ENCODE measurements around the gene MRNIP. TPM values are rescaled to one million over a fixed set of nuclear protein-coding genes. Genes with fewer than 3 reads are reported as not detected.

The MRNIP gene
- total RNA-seq, 1 experiment from 2014 or later: 31.1 TPM

GRCh38 chr5:179873588-179874110, 15.0 kb upstream of the MRNIP start:
- no peak for DNase-seq
- no peak overlapping the region for H4K8ac ChIP-seq (replicated peaks; ENCODE audit: insufficient read length, low read depth, low read length)
- H3K4me1 ChIP-seq (ENCODE audit: insufficient read depth, low read length): no peaks in the 10 kb centered on the region
- no peak overlapping the region for H4K91ac ChIP-seq (ENCODE audit: insufficient read length, low read depth, low read length)
- H3K4ac ChIP-seq (ENCODE audit: low read depth, low read length): no peak overlapping the region
- Mint-ChIP-seq H3K4me1 (peaks cover 2 to 11% of the 10 kb centered on the region in 2 experiments; a peak in 2 of 4 replicates), H3K36me3 (ENCODE audit: insufficient read depth in 1 of 3, low read depth in 3 of 3) (peaks cover 8 to 44% (median 39%) of the 10 kb centered on the region in 3 experiments), H3K27me3 (ENCODE audit: low read depth) (peaks cover 1% of the 10 kb centered on the region; the same call in 1 of the 2 replicates), H3K9me3 (no peaks in the 10 kb centered on the region), H3K4me3 (no peak overlapping the region), H3K27ac (no peak overlapping the region; a peak in 1 of 7 replicates)
- H3K23ac ChIP-seq (ENCODE audit: insufficient read length, low read depth, low read length): no peak overlapping the region
- no peak overlapping the region for H3K4me2 ChIP-seq (ENCODE audit: insufficient read depth, insufficient read length, low read length)
- no peak overlapping the region for H2BK5ac ChIP-seq (ENCODE audit: insufficient read length, low read length)
- H2AK5ac ChIP-seq (ENCODE audit: insufficient read length, low read length): no peak overlapping the region
- H2AFZ ChIP-seq (ENCODE audit: low read length): no peak overlapping the region
- no peak overlapping the region for H3K56ac ChIP-seq (ENCODE audit: insufficient read length, low read depth, low read length)
- no peak for TF ChIP-seq CTCF (conservative IDR thresholded peaks at IDR 0.05)
- no peaks in the 10 kb centered on the region for H4K20me1 ChIP-seq (ENCODE audit: control insufficient read depth, insufficient read depth, insufficient read length)
- H3K18ac ChIP-seq (ENCODE audit: insufficient read length, low read depth, low read length): no peak overlapping the region
- no peak overlapping the region; the same call in 1 of the 2 replicates for H3K14ac ChIP-seq (ENCODE audit: insufficient read depth, low read length)
- H2BK20ac ChIP-seq (ENCODE audit: low read depth, low read length, poor library complexity, severe bottlenecking): no peak overlapping the region
- H3K9me3 ChIP-seq (ENCODE audit: control insufficient read depth, low read depth, low read length): no peaks in the 10 kb centered on the region
- no peak overlapping the region for H2BK15ac ChIP-seq (ENCODE audit: low read depth, low read length)
- no peaks in the 10 kb centered on the region for H3K27me3 ChIP-seq (ENCODE audit: insufficient read depth, low read length)
- H3K79me1 ChIP-seq (ENCODE audit: insufficient read depth, low read depth, low read length, poor library complexity, severe bottlenecking): no peaks in the 10 kb centered on the region
- no peak overlapping the region for H4K5ac ChIP-seq (ENCODE audit: insufficient read length, low read depth, low read length)
- H3K23me2 ChIP-seq (ENCODE audit: insufficient read length, low read depth, low read length, poor library complexity, severe bottlenecking): no peaks in the 10 kb centered on the region
- no peak overlapping the region for H3K27ac ChIP-seq (ENCODE audit: insufficient read length, low read depth, low read length)
- no CpG with 5 or more reads among the region's 7 CpGs for WGBS (ENCODE audit: extremely low coverage, insufficient read length, low lambda C conversion rate)
- H3K79me2 ChIP-seq (ENCODE audit: insufficient read depth, low read length): no peaks in the 10 kb centered on the region
- H3K9ac ChIP-seq (ENCODE audit: extremely low read depth, insufficient read length, low read length): no peak overlapping the region
- H2BK12ac ChIP-seq (ENCODE audit: insufficient read length, low read depth, low read length): no peak overlapping the region
- no peak overlapping the region for H2BK120ac ChIP-seq (ENCODE audit: low read depth, low read length, poor library complexity, severe bottlenecking)
- H3T11ph ChIP-seq (ENCODE audit: low read length): no peak overlapping the region

Data from H9 (cell line).